ENCODE data around the gene ZNF526.

The ZNF526 gene

GRCh38 chr19:42196011-42197001, 23.8 kb upstream of the ZNF526 start:
- DNase-seq (ENCODE audit: low read depth in 2 of 2, low spot score in 1 of 2) = no peak

- no peak for DNase-seq (ENCODE audit: low read depth in 2 of 2, low spot score in 1 of 2)
Observed at GRCh38 chr19:42197375-42197817, 22.7 kb upstream of the ZNF526 start.

GRCh38 chr19:42198676-42199439, 21.3 kb upstream of the ZNF526 start:
- peak in 1 of 2 donors; percentile 57 for DNase-seq (ENCODE audit: low read depth in 2 of 2, low spot score in 1 of 2)

- no peak for DNase-seq (ENCODE audit: low read depth in 2 of 2, low spot score in 1 of 2)
Observed at GRCh38 chr19:42199440-42200115, 20.5 kb upstream of the ZNF526 start.

GRCh38 chr19:42200116-42200715, 19.9 kb upstream of the ZNF526 start:
- no peak for DNase-seq (ENCODE audit: low read depth in 2 of 2, low spot score in 1 of 2)

- no peak for DNase-seq (ENCODE audit: low read depth in 2 of 2, low spot score in 1 of 2)
Observed at GRCh38 chr19:42201489-42202289, 18.4 kb upstream of the ZNF526 start.

GRCh38 chr19:42202290-42202880, 17.7 kb upstream of the ZNF526 start:
- DNase-seq (ENCODE audit: low read depth in 2 of 2, low spot score in 1 of 2) = no peak

- DNase-seq (ENCODE audit: low read depth in 2 of 2, low spot score in 1 of 2) = no peak
Observed at GRCh38 chr19:42203700-42204099, 16.4 kb upstream of the ZNF526 start.

- no peak for DNase-seq (ENCODE audit: low read depth in 2 of 2, low spot score in 1 of 2)
Observed at GRCh38 chr19:42204664-42205063, 15.4 kb upstream of the ZNF526 start.

GRCh38 chr19:42206871-42207755, 13.0 kb upstream of the ZNF526 start:
- DNase-seq (ENCODE audit: low read depth in 2 of 2, low spot score in 1 of 2) = no peak

- DNase-seq (ENCODE audit: low read depth in 2 of 2, low spot score in 1 of 2) = no peak
Observed at GRCh38 chr19:42207767-42208271, 12.3 kb upstream of the ZNF526 start.

- no peak for DNase-seq (ENCODE audit: low read depth in 2 of 2, low spot score in 1 of 2)
Observed at GRCh38 chr19:42208612-42209011, 11.5 kb upstream of the ZNF526 start.

- no peak for DNase-seq (ENCODE audit: low read depth in 2 of 2, low spot score in 1 of 2)
Observed at GRCh38 chr19:42212886-42213285, 7.2 kb upstream of the ZNF526 start.

- no peak for DNase-seq (ENCODE audit: low read depth in 2 of 2, low spot score in 1 of 2)
Observed at GRCh38 chr19:42214810-42215485, 5.2 kb upstream of the ZNF526 start.

GRCh38 chr19:42216653-42217519, 3.2 kb upstream of the ZNF526 start:
- DNase-seq (ENCODE audit: low read depth in 2 of 2, low spot score in 1 of 2) = no peak

GRCh38 chr19:42217520-42218437, 2.3 kb upstream of the ZNF526 start, which contains the start of gene DEDD2:
TSS of gene DEDD2 (minus strand) at chr19:42217677. CDS start at chr19:42217007, 670 bp downstream.
- DNase-seq (ENCODE audit: low read depth in 2 of 2, low spot score in 1 of 2) = peak; percentile 99 to 100
